Chondrocyte (in vitro differentiated cells): ENCODE data around the gene GRIP1. TPM values are rescaled to one million over a fixed set of nuclear protein-coding genes. Genes with fewer than 3 reads are reported as not detected.

Experiments
- DNase-seq: peaks from one replicate; pipeline ENCODE4 v3.0.0; 2021; ENCODE audit warnings: mixed read lengths, low spot score
- H3K27ac Mint-ChIP-seq: one replicate; pipeline ENCODE4 v1.8.0; 2021; ENCODE audit warnings: mild to moderate bottlenecking, moderate library complexity, mixed read lengths; ENCODE audit not compliant: unreplicated experiment
- H3K27me3 Mint-ChIP-seq: 2 replicates; pipeline ENCODE4 v1.8.0; 2021; ENCODE audit warnings: low read depth, mixed read lengths
- H3K36me3 Mint-ChIP-seq: 2 replicates; pipeline ENCODE4 v1.8.0; 2021; ENCODE audit warnings: low read depth, mixed read lengths
- H3K4me1 Mint-ChIP-seq: 2 replicates; pipeline ENCODE4 v1.8.0; 2021; ENCODE audit warnings: low read depth, mild to moderate bottlenecking, mixed read lengths
- H3K4me3 Mint-ChIP-seq: one replicate; pipeline ENCODE4 v1.8.0; 2021; ENCODE audit warnings: mild to moderate bottlenecking, moderate library complexity, mixed read lengths; ENCODE audit not compliant: unreplicated experiment
- H3K9me3 Mint-ChIP-seq: 2 replicates; pipeline ENCODE4 v1.8.0; 2021; ENCODE audit warnings: low read depth, mixed read lengths
- total RNA-seq: library from RNA; stranded (reverse); gene quantifications from 3 replicates; pipeline ENCODE4 v1.2.1, GENCODE V29; 2021
- TF ChIP-seq, protein P1 (sequence below): fragments of 200-600 bp; sonication (generic); IDR thresholded peaks from 2 replicates; pipeline ENCODE4 v1.5.0; 2021; ENCODE audit warnings: antibody characterized with exemption, mild to moderate bottlenecking, moderate library complexity

GRIP1 gene
- total RNA-seq, 1 donor from 2014 or later: 5.0 TPM

- DNase-seq: no peak
- Mint-ChIP-seq H3K27me3 (no peaks in the 10 kb centered on the region), H3K4me1 (no peaks in the 10 kb centered on the region), H3K36me3 (peaks cover 2% of the 10 kb centered on the region), H3K4me3 (no peak overlapping the region), H3K27ac (no peak overlapping the region), H3K9me3 (no peaks in the 10 kb centered on the region)
- TF ChIP-seq, protein P1, sequence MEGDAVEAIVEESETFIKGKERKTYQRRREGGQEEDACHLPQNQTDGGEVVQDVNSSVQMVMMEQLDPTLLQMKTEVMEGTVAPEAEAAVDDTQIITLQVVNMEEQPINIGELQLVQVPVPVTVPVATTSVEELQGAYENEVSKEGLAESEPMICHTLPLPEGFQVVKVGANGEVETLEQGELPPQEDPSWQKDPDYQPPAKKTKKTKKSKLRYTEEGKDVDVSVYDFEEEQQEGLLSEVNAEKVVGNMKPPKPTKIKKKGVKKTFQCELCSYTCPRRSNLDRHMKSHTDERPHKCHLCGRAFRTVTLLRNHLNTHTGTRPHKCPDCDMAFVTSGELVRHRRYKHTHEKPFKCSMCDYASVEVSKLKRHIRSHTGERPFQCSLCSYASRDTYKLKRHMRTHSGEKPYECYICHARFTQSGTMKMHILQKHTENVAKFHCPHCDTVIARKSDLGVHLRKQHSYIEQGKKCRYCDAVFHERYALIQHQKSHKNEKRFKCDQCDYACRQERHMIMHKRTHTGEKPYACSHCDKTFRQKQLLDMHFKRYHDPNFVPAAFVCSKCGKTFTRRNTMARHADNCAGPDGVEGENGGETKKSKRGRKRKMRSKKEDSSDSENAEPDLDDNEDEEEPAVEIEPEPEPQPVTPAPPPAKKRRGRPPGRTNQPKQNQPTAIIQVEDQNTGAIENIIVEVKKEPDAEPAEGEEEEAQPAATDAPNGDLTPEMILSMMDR: no peak
Observed at GRCh38 chr12:66456612-66457011, 222.3 kb downstream of the GRIP1 start.

DNA sequence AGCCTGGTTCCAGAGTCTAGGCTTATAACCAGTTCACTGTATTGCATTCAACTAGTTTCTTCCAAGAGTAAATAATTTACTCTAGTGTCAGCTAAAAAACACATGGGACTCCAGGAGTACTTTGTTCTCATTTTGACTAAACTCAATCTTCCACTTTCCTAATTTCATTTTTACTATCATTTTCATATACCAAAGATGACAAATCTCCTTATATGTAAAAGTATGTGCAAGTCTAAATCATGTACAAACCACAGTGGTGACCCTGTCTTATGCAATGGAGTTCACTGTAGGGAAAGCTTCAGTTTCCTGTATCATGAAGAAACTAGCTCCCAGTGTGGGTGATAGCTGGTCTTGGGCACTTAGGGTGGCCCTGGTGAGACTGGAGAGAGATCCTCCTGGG, 225.0 kb downstream of the GRIP1 start:
- no peak overlapping the region for H3K4me3 Mint-ChIP-seq
- TF ChIP-seq, protein P1: no peak
- H3K4me1 Mint-ChIP-seq: no peaks in the 10 kb centered on the region
- no peaks in the 10 kb centered on the region for H3K27me3 Mint-ChIP-seq
- DNase-seq: no peak
- no peak overlapping the region for H3K27ac Mint-ChIP-seq
- no peaks in the 10 kb centered on the region for H3K9me3 Mint-ChIP-seq
- H3K36me3 Mint-ChIP-seq: peaks cover 2% of the 10 kb centered on the region

DNA sequence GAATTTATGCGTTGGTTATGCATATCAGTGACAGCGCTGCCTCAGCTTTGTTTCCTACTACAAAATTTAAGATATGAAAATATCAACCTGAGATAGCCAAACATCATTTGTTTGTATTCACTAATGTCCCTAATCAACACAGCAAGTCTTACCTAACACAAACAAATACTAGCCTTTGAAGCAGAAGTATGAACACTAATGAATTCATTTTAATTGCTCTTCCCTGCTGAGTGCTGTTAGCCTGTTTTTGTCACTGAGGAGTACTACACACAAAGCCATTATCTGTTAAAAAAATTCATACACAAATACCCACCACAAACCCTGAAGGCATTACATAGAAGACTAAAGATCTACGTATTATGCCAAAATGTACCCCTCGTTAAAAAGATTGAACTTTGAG, 225.8 kb downstream of the GRIP1 start:
- Mint-ChIP-seq H3K9me3 (no peaks in the 10 kb centered on the region), H3K4me3 (no peak overlapping the region), H3K4me1 (no peaks in the 10 kb centered on the region), H3K27me3 (no peaks in the 10 kb centered on the region), H3K36me3 (peaks cover 2% of the 10 kb centered on the region), H3K27ac (no peak overlapping the region)
- DNase-seq: no peak
- TF ChIP-seq, protein P1: no peak

- Mint-ChIP-seq H3K4me3 (no peak overlapping the region), H3K36me3 (no peaks in the 10 kb centered on the region), H3K9me3 (no peaks in the 10 kb centered on the region), H3K4me1 (no peaks in the 10 kb centered on the region), H3K27ac (no peak overlapping the region), H3K27me3 (no peaks in the 10 kb centered on the region)
- TF ChIP-seq, protein P1: no peak
- no peak for DNase-seq
Observed at GRCh38 chr12:66449531-66449930, 229.3 kb downstream of the GRIP1 start.

DNA sequence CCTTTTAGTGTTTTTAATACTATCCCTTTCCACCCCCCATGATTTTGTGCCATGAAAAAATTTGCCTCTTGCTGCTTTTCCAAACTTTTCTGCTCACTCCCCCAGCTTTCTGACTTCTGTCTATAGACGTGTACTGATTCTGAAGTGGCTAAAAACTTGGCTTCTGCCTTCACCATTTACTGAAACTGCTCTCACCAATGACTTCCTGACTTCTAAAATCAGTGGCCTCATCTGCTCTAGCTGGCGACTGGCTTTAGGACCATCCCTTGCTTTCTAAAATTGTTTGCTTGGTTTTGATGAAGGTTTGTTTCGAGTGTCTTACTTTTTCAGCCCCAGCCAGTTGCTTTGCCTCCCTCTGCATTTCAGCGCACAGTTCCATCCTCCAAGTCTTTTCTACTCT, 231.2 kb downstream of the GRIP1 start:
- TF ChIP-seq, protein P1: no peak
- DNase-seq: no peak
- Mint-ChIP-seq H3K27me3 (no peaks in the 10 kb centered on the region), H3K36me3 (no peaks in the 10 kb centered on the region), H3K27ac (no peak overlapping the region), H3K4me1 (no peaks in the 10 kb centered on the region), H3K4me3 (no peak overlapping the region), H3K9me3 (no peaks in the 10 kb centered on the region)
